ENCODE results near the gene PPP2R5B.
"Not testable (repeated sequence)": the region's sequence is repeated elsewhere in the genome, so short reads cannot be mapped to it uniquely, and the experiment has no call there.

The PPP2R5B gene

GRCh38 chr11:64974124-64974523 is 49.6 kb downstream of the PPP2R5B start:
- DNase-seq (ENCODE audit: low read depth in 3 of 3, low spot score in 1 of 3) = no peak

- no peak for DNase-seq (ENCODE audit: low read depth in 3 of 3, low spot score in 1 of 3)
Observed at GRCh38 chr11:64976651-64977050, 52.2 kb downstream of the PPP2R5B start.

GRCh38 chr11:64983339-64983738 is 58.9 kb downstream of the PPP2R5B start:
- not testable (repeated sequence) for DNase-seq (ENCODE audit: low read depth in 3 of 3, low spot score in 1 of 3)

All from stimulated activated CD4-positive, alpha-beta T cell treated with anti-CD3 and anti-CD28 coated beads, TNF-alpha, amount 100 ng/mL, for 1 hour (primary cell).